Calu3 (cell line): ENCODE results near the gene NAGPA. TPM values are rescaled to one million over a fixed set of nuclear protein-coding genes. Genes with fewer than 3 reads are reported as not detected.

Experiments
- BruUV-seq: library from RNA; stranded (reverse); fragments of 400-500 nt; replicated peaks from 2 replicates; lab custom pipeline; 2021; lab: Mats Ljungman, UMichigan
- CTCF ChIA-PET: fragments of 300-600 bp; sonication (Branson Sonifier 250); formaldehyde crosslinking; loops from one replicate; lab custom pipeline; 2022; ENCODE audit warnings: antibody characterized with exemption; lab: Charles Lee
- DNase-seq: peaks from one replicate; pipeline ENCODE4 v3.0.0; 2022
- H3K27ac Mint-ChIP-seq: one replicate; pipeline ENCODE4 v1.8.0; 2022; ENCODE audit warnings: mixed read lengths; ENCODE audit not compliant: unreplicated experiment
- H3K27me3 Mint-ChIP-seq: one replicate; pipeline ENCODE4 v1.8.0; 2022; ENCODE audit warnings: mixed read lengths; ENCODE audit not compliant: unreplicated experiment
- H3K36me3 Mint-ChIP-seq: one replicate; pipeline ENCODE4 v1.8.0; 2022; ENCODE audit warnings: mild to moderate bottlenecking, moderate library complexity, mixed read lengths; ENCODE audit not compliant: insufficient read depth, unreplicated experiment
- H3K4me1 Mint-ChIP-seq: one replicate; pipeline ENCODE4 v1.8.0; 2022; ENCODE audit warnings: mild to moderate bottlenecking, low read depth, mixed read lengths; ENCODE audit not compliant: unreplicated experiment
- H3K4me3 Mint-ChIP-seq: one replicate; pipeline ENCODE4 v1.8.0; 2022; ENCODE audit warnings: mild to moderate bottlenecking, low read depth, moderate library complexity, mixed read lengths; ENCODE audit not compliant: unreplicated experiment
- H3K9me3 Mint-ChIP-seq: one replicate; pipeline ENCODE4 v1.8.0; 2022; ENCODE audit warnings: low read depth, mixed read lengths; ENCODE audit not compliant: unreplicated experiment
- CTCF ChIP-seq: fragments of 200-600 bp; IDR thresholded peaks from one replicate; pipeline ENCODE4 v1.8.0; 2022; ENCODE audit warnings: antibody characterized with exemption; ENCODE audit not compliant: unreplicated experiment
- intact Hi-C: fragments of 100-400 bp; cut with micrococcal nuclease; formaldehyde crosslinking; loops from one replicate; pipeline ENCODE4 v1.10.0; 2022; ENCODE audit not compliant: unreplicated experiment
- total RNA-seq: library from RNA; stranded (reverse); gene quantifications from 2 replicates; pipeline ENCODE4 v1.2.3, GENCODE V29; 2022

The NAGPA gene
- total RNA-seq, 1 experiment from 2014 or later, result 16.1 TPM

- peaks cover 47% of the 10 kb centered on the region for H3K27me3 Mint-ChIP-seq
- no peak for TF ChIP-seq CTCF
- no peak overlapping the region for H3K27ac Mint-ChIP-seq
- CTCF ChIA-PET, result interaction anchor here (0.6 kb wide), 1 partner anchor 56 kb away, joined by 4 read pairs; no protein-coding TSS in a partner anchor
- H3K36me3 Mint-ChIP-seq, result no peaks in the 10 kb centered on the region
- no TSS peak for BruUV-seq
- H3K9me3 Mint-ChIP-seq, result no peaks in the 10 kb centered on the region
- intact Hi-C loops, result no loop called here
- DNase-seq, result no peak
- H3K4me3 Mint-ChIP-seq, result no peak overlapping the region
- H3K4me1 Mint-ChIP-seq, result no peaks in the 10 kb centered on the region
These were observed 30.5 kb downstream of the NAGPA start for GRCh38 chr16:5003211-5003610.

- Mint-ChIP-seq H3K4me3 (no peak overlapping the region), H3K9me3 (no peaks in the 10 kb centered on the region), H3K4me1 (no peaks in the 10 kb centered on the region), H3K27me3 (peaks cover 48% of the 10 kb centered on the region), H3K36me3 (no peaks in the 10 kb centered on the region), H3K27ac (no peak overlapping the region)
- CTCF ChIA-PET, result interaction anchor here (0.5 kb wide), 1 partner anchor 526 kb away, joined by 5 read pairs; no protein-coding TSS in a partner anchor
- TF ChIP-seq CTCF, result no peak
- DNase-seq, result no peak
- intact Hi-C loops, result no loop called here
- no TSS peak for BruUV-seq
These were observed 31.0 kb downstream of the NAGPA start for GRCh38 chr16:5002699-5003143.

GRCh38 chr16:5001986-5002385, 31.7 kb downstream of the NAGPA start:
- BruUV-seq, result no TSS peak
- Mint-ChIP-seq H3K27me3 (peaks cover 52% of the 10 kb centered on the region), H3K9me3 (no peaks in the 10 kb centered on the region), H3K36me3 (no peaks in the 10 kb centered on the region), H3K4me1 (no peaks in the 10 kb centered on the region), H3K4me3 (no peak overlapping the region), H3K27ac (no peak overlapping the region)
- DNase-seq, result no peak
- no peak for TF ChIP-seq CTCF
- intact Hi-C loops, result no loop called here
- CTCF ChIA-PET, result interaction anchor here (0.5 kb wide), 1 partner anchor 527 kb away, joined by 5 read pairs; no protein-coding TSS in a partner anchor

- no peak for TF ChIP-seq CTCF
- CTCF ChIA-PET, result no interaction called here
- no TSS peak for BruUV-seq
These were observed 32.2 kb downstream of the NAGPA start for GRCh38 chr16:5001571-5001970.

More at GRCh38 chr16:5001571-5001970, 32.2 kb downstream of the NAGPA start:
- Mint-ChIP-seq H3K27me3 (peaks cover 57% of the 10 kb centered on the region), H3K9me3 (no peaks in the 10 kb centered on the region), H3K4me1 (no peaks in the 10 kb centered on the region), H3K4me3 (no peak overlapping the region), H3K27ac (no peak overlapping the region), H3K36me3 (no peaks in the 10 kb centered on the region)
- DNase-seq, result no peak
- intact Hi-C loops, result no loop called here
